ENCODE measurements around the gene ASXL3.

Gene ASXL3

DNA sequence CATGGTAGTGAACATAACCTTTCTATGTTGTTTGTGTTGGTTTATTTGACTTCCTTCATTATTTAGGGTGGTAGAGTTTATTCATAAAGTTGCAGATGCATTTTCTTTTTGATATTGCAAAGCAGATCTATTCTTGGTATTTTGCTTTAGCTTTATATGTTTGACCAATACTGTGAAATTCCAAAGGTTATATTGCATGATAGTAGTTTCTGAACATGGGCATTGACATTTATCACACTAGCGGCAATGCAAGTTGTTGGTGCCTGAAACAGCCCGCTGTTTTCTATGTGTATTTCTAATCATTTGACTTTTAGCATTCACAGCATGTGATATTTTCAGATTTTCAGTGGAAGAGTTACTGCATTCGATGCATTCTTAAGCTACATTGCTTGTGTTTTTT, 87.2 kb downstream of the ASXL3 start:
- ATAC-seq: no peak
- TF ChIP-seq ESRRG (CRISPR knock-in tag; IDR thresholded peaks at IDR 0.05): no peak
- TF ChIP-seq ZFP30 (CRISPR knock-in tag; IDR thresholded peaks at IDR 0.05): no peak
- no peak for TF ChIP-seq ZC3H10 (CRISPR knock-in tag; IDR thresholded peaks at IDR 0.05)
- no peak for TF ChIP-seq ISL1 (CRISPR knock-in tag; IDR thresholded peaks at IDR 0.05)
- TF ChIP-seq BACH2 (CRISPR knock-in tag; IDR thresholded peaks at IDR 0.05; ENCODE audit: borderline replicate concordance): no peak

DNA sequence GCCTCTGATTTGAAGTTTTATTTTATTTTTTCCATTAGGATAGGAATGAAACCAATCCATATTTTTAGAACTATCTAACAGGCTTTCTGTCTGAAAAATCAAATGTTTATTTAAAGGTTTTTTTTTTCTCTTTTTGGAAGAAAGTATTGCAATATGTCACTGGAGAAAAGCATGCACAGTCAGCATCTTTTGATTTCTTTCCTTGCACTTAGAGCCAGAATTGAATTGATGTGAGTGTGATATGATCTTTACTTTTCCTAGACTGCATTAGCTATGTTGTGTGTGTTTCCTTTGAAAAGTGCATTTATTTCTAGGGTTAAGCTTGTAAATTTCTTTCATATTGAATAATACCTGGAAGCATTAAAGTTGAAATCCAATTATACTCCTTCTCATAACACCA, 87.6 kb downstream of the ASXL3 start:
- TF ChIP-seq OSR1 (CRISPR knock-in tag; IDR thresholded peaks at IDR 0.05): no peak
- no peak for TF ChIP-seq TOX (CRISPR knock-in tag; IDR thresholded peaks at IDR 0.05; ENCODE audit: borderline replicate concordance)
- TF ChIP-seq ZNF565 (CRISPR knock-in tag; conservative IDR thresholded peaks at IDR 0.05; ENCODE audit: low read depth): no peak
- TF ChIP-seq, protein P1, sequence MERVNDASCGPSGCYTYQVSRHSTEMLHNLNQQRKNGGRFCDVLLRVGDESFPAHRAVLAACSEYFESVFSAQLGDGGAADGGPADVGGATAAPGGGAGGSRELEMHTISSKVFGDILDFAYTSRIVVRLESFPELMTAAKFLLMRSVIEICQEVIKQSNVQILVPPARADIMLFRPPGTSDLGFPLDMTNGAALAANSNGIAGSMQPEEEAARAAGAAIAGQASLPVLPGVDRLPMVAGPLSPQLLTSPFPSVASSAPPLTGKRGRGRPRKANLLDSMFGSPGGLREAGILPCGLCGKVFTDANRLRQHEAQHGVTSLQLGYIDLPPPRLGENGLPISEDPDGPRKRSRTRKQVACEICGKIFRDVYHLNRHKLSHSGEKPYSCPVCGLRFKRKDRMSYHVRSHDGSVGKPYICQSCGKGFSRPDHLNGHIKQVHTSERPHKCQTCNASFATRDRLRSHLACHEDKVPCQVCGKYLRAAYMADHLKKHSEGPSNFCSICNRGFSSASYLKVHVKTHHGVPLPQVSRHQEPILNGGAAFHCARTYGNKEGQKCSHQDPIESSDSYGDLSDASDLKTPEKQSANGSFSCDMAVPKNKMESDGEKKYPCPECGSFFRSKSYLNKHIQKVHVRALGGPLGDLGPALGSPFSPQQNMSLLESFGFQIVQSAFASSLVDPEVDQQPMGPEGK (CRISPR knock-in tag; IDR thresholded peaks at IDR 0.05; ENCODE audit: borderline replicate concordance): no peak
- TF ChIP-seq ZFP30 (CRISPR knock-in tag; IDR thresholded peaks at IDR 0.05): no peak
- TF ChIP-seq ARNTL (CRISPR knock-in tag; IDR thresholded peaks at IDR 0.05; ENCODE audit: borderline replicate concordance, low read depth): no peak
- no peak for TF ChIP-seq SNAI2 (CRISPR knock-in tag; IDR thresholded peaks at IDR 0.05)
- no peak for TF ChIP-seq ZC3H10 (CRISPR knock-in tag; IDR thresholded peaks at IDR 0.05)
- no peak for TF ChIP-seq ZFP3 (CRISPR knock-in tag; IDR thresholded peaks at IDR 0.05)
- TF ChIP-seq ISL1 (CRISPR knock-in tag; IDR thresholded peaks at IDR 0.05): no peak
- TF ChIP-seq ESRRG (CRISPR knock-in tag; IDR thresholded peaks at IDR 0.05): no peak
- no peak for TF ChIP-seq BACH2 (CRISPR knock-in tag; IDR thresholded peaks at IDR 0.05; ENCODE audit: borderline replicate concordance)
- no peak for TF ChIP-seq PPARA (CRISPR knock-in tag; IDR thresholded peaks at IDR 0.05; ENCODE audit: borderline replicate concordance)
- TF ChIP-seq, protein P2, sequence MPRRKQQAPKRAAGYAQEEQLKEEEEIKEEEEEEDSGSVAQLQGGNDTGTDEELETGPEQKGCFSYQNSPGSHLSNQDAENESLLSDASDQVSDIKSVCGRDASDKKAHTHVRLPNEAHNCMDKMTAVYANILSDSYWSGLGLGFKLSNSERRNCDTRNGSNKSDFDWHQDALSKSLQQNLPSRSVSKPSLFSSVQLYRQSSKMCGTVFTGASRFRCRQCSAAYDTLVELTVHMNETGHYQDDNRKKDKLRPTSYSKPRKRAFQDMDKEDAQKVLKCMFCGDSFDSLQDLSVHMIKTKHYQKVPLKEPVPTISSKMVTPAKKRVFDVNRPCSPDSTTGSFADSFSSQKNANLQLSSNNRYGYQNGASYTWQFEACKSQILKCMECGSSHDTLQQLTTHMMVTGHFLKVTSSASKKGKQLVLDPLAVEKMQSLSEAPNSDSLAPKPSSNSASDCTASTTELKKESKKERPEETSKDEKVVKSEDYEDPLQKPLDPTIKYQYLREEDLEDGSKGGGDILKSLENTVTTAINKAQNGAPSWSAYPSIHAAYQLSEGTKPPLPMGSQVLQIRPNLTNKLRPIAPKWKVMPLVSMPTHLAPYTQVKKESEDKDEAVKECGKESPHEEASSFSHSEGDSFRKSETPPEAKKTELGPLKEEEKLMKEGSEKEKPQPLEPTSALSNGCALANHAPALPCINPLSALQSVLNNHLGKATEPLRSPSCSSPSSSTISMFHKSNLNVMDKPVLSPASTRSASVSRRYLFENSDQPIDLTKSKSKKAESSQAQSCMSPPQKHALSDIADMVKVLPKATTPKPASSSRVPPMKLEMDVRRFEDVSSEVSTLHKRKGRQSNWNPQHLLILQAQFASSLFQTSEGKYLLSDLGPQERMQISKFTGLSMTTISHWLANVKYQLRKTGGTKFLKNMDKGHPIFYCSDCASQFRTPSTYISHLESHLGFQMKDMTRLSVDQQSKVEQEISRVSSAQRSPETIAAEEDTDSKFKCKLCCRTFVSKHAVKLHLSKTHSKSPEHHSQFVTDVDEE (CRISPR knock-in tag; IDR thresholded peaks at IDR 0.05): no peak
- no peak for TF ChIP-seq ZNF70 (CRISPR knock-in tag; IDR thresholded peaks at IDR 0.05)
- TF ChIP-seq TCF4 (CRISPR knock-in tag; IDR thresholded peaks at IDR 0.05; ENCODE audit: borderline replicate concordance): no peak
- TF ChIP-seq, protein P3, sequence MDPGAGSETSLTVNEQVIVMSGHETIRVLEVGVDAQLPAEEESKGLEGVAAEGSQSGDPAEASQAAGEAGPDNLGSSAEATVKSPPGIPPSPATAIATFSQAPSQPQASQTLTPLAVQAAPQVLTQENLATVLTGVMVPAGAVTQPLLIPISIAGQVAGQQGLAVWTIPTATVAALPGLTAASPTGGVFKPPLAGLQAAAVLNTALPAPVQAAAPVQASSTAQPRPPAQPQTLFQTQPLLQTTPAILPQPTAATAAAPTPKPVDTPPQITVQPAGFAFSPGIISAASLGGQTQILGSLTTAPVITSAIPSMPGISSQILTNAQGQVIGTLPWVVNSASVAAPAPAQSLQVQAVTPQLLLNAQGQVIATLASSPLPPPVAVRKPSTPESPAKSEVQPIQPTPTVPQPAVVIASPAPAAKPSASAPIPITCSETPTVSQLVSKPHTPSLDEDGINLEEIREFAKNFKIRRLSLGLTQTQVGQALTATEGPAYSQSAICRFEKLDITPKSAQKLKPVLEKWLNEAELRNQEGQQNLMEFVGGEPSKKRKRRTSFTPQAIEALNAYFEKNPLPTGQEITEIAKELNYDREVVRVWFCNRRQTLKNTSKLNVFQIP (CRISPR knock-in tag; IDR thresholded peaks at IDR 0.05; ENCODE audit: borderline replicate concordance, low read depth): no peak
- TF ChIP-seq GLIS3 (CRISPR knock-in tag; IDR thresholded peaks at IDR 0.05): no peak
- TF ChIP-seq ZNF8 (CRISPR knock-in tag; IDR thresholded peaks at IDR 0.05): no peak
- no peak for TF ChIP-seq RARB (CRISPR knock-in tag; IDR thresholded peaks at IDR 0.05)
- no peak for ATAC-seq

DNA sequence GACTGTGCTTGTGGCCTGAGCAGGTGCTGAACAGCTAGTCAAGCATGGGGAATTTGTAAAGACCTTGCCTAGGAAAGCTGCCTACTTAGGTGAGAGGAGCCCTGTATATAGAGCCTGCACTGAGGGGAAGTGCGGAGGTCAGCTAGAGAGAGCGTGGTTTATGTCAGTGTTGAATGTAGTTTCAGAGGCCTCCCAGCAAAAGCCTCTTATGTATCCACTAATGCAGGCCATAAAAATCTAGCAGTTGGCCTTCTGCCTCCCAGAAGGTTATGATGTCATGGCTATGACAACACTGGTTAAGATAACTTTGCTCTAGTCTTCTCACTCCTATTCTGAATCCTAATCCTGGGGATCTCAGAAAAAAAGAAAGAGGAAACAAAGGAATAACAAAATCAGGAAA, 88.9 kb downstream of the ASXL3 start:
- no peak for ATAC-seq
- TF ChIP-seq, protein P4, sequence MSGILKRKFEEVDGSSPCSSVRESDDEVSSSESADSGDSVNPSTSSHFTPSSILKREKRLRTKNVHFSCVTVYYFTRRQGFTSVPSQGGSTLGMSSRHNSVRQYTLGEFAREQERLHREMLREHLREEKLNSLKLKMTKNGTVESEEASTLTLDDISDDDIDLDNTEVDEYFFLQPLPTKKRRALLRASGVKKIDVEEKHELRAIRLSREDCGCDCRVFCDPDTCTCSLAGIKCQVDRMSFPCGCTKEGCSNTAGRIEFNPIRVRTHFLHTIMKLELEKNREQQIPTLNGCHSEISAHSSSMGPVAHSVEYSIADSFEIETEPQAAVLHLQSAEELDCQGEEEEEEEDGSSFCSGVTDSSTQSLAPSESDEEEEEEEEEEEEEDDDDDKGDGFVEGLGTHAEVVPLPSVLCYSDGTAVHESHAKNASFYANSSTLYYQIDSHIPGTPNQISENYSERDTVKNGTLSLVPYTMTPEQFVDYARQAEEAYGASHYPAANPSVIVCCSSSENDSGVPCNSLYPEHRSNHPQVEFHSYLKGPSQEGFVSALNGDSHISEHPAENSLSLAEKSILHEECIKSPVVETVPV (CRISPR knock-in tag; IDR thresholded peaks at IDR 0.05): no peak
- TF ChIP-seq BACH2 (CRISPR knock-in tag; IDR thresholded peaks at IDR 0.05; ENCODE audit: borderline replicate concordance) (no peak), RARB (CRISPR knock-in tag; IDR thresholded peaks at IDR 0.05) (no peak), CSDC2 (CRISPR knock-in tag; IDR thresholded peaks at IDR 0.05) (no peak), PPARA (CRISPR knock-in tag; IDR thresholded peaks at IDR 0.05; ENCODE audit: borderline replicate concordance) (no peak), ZFP30 (CRISPR knock-in tag; IDR thresholded peaks at IDR 0.05) (no peak), ZNF565 (CRISPR knock-in tag; conservative IDR thresholded peaks at IDR 0.05; ENCODE audit: low read depth) (no peak), SNAI2 (CRISPR knock-in tag; IDR thresholded peaks at IDR 0.05) (no peak), GLIS3 (CRISPR knock-in tag; IDR thresholded peaks at IDR 0.05) (no peak), ISL1 (CRISPR knock-in tag; IDR thresholded peaks at IDR 0.05) (no peak), ZNF70 (CRISPR knock-in tag; IDR thresholded peaks at IDR 0.05) (no peak), OSR1 (CRISPR knock-in tag; IDR thresholded peaks at IDR 0.05) (no peak), ZNF8 (CRISPR knock-in tag; IDR thresholded peaks at IDR 0.05) (no peak), ZC3H10 (CRISPR knock-in tag; IDR thresholded peaks at IDR 0.05) (no peak), ZFP3 (CRISPR knock-in tag; IDR thresholded peaks at IDR 0.05) (no peak)
- TF ChIP-seq, protein P5, sequence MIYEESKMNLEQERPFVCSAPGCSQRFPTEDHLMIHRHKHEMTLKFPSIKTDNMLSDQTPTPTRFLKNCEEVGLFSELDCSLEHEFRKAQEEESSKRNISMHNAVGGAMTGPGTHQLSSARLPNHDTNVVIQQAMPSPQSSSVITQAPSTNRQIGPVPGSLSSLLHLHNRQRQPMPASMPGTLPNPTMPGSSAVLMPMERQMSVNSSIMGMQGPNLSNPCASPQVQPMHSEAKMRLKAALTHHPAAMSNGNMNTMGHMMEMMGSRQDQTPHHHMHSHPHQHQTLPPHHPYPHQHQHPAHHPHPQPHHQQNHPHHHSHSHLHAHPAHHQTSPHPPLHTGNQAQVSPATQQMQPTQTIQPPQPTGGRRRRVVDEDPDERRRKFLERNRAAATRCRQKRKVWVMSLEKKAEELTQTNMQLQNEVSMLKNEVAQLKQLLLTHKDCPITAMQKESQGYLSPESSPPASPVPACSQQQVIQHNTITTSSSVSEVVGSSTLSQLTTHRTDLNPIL (CRISPR knock-in tag; IDR thresholded peaks at IDR 0.05; ENCODE audit: low read depth): no peak
- TF ChIP-seq, protein P2 (CRISPR knock-in tag; IDR thresholded peaks at IDR 0.05): no peak
- TF ChIP-seq, protein P1 (CRISPR knock-in tag; IDR thresholded peaks at IDR 0.05; ENCODE audit: borderline replicate concordance): no peak
